ENCODE measurements around the gene TGFB1I1.
"Not testable (repeated sequence)": the region's sequence is repeated elsewhere in the genome, so short reads cannot be mapped to it uniquely, and the experiment has no call there.

GRCh38 chr16:31523768-31524167 is 51.8 kb downstream of the TGFB1I1 start:
- not testable (repeated sequence) for TF ChIP-seq POLR2A (IDR thresholded peaks at IDR 0.05; ENCODE audit: low read depth, low read length); POLR2AphosphoS5 (IDR thresholded peaks at IDR 0.05; ENCODE audit: low read depth, low read length); TAF1 (IDR thresholded peaks at IDR 0.05; ENCODE audit: borderline replicate concordance, low read depth, low read length)
